ENCODE data around the gene KCNN4.

Gene KCNN4

DNA sequence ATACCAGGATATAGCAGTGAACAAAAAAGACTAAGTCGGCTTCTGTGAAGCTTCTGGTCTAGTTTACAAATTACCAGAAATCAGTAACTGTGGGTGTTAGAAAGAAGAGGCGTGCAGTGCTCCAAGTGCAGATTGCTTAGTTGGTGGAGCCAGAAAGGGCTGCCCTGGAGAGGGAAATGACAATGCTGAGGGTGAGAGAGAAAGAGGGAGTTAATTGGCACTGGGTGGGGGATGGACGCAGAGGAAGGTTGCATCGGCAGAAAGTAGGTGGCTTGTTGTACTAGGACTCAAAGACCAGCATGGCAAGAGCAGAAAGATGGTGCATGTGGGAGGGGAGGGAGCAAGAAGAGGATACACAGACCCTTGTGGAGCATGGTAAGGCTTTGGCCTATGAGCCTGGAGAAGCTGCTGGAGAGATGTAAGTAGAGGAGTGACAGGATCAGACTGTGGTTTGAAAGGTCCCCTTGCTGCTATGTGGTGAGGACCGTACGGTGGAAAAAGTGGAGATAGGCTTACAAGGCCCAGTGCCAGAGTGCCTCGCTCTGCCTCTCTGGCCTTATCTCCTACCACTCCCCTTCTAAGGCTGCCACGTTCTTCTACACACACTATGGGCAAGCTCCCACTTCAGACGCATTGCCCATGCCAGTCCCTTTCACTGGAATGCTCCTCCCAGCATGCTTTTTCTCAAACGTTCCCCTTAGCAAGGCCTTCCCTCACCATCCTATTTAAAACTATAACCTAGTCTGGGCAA lies 39.5 kb downstream of the KCNN4 start:
- 89% methylated on average over 10 of the region's 10 CpGs for WGBS
- Histone ChIP-seq H3K4me1 (ENCODE audit: insufficient read depth, low read length) (no peaks in the 10 kb centered on the region), H3K27ac (ENCODE audit: low read depth, low read length) (no peak overlapping the region), H3K9me3 (ENCODE audit: insufficient read depth, low read depth, low read length) (no peaks in the 10 kb centered on the region), H3K36me3 (ENCODE audit: insufficient read depth, low read length) (peaks cover 87% of the 10 kb centered on the region), H3K9ac (ENCODE audit: low read depth, low read length) (no peak overlapping the region), H3K4me3 (ENCODE audit: low read length) (no peak overlapping the region), H3K27me3 (ENCODE audit: insufficient read depth, low read length) (no peaks in the 10 kb centered on the region)

DNA sequence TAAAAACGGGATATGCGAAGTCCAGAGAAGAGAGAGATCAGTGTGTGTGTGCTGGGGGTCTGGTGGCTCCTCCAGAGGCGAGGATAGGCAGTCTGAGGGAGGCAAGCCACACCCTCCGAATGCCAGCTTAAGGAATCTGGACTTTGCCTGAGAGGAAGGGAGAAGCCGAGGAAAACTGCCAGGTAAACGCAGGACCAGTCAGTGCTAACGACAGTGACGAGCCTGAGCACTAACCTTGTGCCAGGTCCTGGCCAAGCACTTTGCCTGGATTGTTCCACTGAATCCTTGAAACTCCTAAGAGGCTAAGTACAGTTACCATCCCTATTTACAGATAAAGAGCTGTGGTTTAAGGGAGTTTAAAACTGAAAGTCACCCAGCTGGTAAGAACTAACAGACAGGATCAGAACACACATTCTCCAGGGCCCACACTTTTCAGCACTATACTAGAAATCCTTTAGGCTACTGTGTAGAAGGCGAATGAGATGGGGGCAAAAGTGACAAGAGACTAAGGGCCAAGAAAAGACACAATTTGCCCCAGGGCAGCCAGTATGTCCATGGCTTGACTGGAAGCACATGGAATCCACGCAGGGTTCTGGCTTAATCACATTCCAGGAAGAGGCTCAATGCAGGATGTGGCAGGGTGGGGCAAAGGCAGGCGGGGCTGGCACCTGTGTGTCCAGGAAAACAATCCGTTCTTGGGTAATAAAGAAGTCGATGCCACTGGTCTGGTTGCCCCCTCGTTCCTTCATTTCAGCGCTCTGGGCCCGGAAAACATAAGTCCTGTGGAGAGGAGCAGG lies 41.1 kb downstream of the KCNN4 start:
- Histone ChIP-seq H3K9me3 (ENCODE audit: insufficient read depth, low read depth, low read length) (no peaks in the 10 kb centered on the region), H3K9ac (ENCODE audit: low read depth, low read length) (no peak overlapping the region), H3K4me1 (ENCODE audit: insufficient read depth, low read length) (no peaks in the 10 kb centered on the region), H3K27me3 (ENCODE audit: insufficient read depth, low read length) (no peaks in the 10 kb centered on the region), H3K4me3 (ENCODE audit: low read length) (no peak overlapping the region), H3K36me3 (ENCODE audit: insufficient read depth, low read length) (peaks cover 90% of the 10 kb centered on the region), H3K27ac (ENCODE audit: low read depth, low read length) (no peak overlapping the region)
- WGBS, result 88% methylated on average over 16 of the region's 16 CpGs

DNA sequence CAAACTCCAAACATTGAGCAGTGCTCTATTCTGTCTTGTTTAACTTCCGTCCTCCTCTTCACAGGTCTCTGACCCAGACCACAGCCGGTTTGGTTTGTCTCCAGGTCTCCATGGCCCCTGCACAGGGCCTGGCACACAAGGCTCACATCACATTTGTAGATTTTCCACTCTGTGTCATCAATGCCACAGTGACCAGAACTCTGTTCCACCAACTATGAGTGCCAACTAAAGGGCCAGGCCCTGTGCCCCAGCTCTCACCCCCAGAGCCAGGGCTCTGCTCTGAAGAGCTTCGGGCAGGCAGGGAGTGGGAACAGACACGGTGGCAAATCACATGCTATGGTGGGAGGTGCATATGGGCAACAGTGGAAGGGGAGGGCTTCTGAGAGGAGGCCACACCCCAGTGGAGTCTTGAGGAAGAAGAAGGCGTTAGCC lies 42.0 kb downstream of the KCNN4 start:
- Histone ChIP-seq H3K27me3 (ENCODE audit: insufficient read depth, low read length) (no peaks in the 10 kb centered on the region), H3K4me3 (ENCODE audit: low read length) (no peak overlapping the region), H3K27ac (ENCODE audit: low read depth, low read length) (no peak overlapping the region), H3K9ac (ENCODE audit: low read depth, low read length) (no peak overlapping the region), H3K4me1 (ENCODE audit: insufficient read depth, low read length) (no peaks in the 10 kb centered on the region), H3K36me3 (ENCODE audit: insufficient read depth, low read length) (peaks cover 86% of the 10 kb centered on the region), H3K9me3 (ENCODE audit: insufficient read depth, low read depth, low read length) (no peaks in the 10 kb centered on the region)
- 77% methylated on average over 5 of the region's 5 CpGs for WGBS

DNA sequence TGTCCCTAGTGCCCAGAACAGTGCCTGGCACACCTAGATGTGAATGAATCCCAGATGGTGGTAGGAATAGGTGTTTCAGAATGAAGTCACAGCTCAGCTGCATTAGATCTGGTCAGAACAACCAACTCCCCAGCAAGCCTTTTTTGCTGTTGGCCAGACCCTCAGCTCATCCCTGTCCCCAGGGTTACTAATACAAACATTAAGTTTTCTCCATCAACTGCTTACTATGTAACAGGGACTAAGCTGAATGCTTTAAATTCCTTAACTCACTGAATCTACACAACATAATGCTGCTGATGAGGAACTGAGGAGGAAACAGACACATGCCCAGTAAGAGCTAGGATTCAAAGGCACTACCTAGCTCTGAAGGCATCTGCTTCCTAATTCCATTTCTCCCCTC lies 44.8 kb downstream of the KCNN4 start:
- Histone ChIP-seq H3K36me3 (ENCODE audit: insufficient read depth, low read length) (peaks cover 88% of the 10 kb centered on the region), H3K9ac (ENCODE audit: low read depth, low read length) (no peak overlapping the region), H3K27me3 (ENCODE audit: insufficient read depth, low read length) (no peaks in the 10 kb centered on the region), H3K4me3 (ENCODE audit: low read length) (no peak overlapping the region), H3K4me1 (ENCODE audit: insufficient read depth, low read length) (no peaks in the 10 kb centered on the region), H3K9me3 (ENCODE audit: insufficient read depth, low read depth, low read length) (no peaks in the 10 kb centered on the region), H3K27ac (ENCODE audit: low read depth, low read length) (no peak overlapping the region)

DNA sequence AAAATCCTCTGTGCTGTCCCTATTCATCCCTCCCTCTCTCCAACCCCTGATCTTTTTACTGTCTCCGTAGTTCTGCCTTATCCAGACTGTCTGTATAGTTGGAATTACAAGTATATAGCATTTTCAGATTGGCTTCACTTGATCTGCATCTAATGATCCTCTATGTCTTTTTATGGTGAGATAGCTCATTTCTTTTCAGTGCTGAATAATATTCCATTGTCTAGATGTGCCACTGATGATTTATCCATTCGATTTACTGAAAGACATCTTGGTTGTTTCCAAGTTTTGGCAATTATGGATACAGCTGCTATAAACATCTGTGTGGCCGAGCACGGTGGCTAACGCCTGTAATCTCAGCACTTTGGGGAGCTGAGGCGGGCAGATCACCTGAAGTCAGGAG lies 45.8 kb downstream of the KCNN4 start:
- no peaks in the 10 kb centered on the region for H3K4me1 ChIP-seq (ENCODE audit: insufficient read depth, low read length)
- no peak overlapping the region for H3K9ac ChIP-seq (ENCODE audit: low read depth, low read length)
- no peak overlapping the region for H3K4me3 ChIP-seq (ENCODE audit: low read length)
- H3K36me3 ChIP-seq (ENCODE audit: insufficient read depth, low read length), result peaks cover 83% of the 10 kb centered on the region
- no peak overlapping the region for H3K27ac ChIP-seq (ENCODE audit: low read depth, low read length)
- WGBS, result 95% methylated on average over 6 of the region's 6 CpGs
- H3K27me3 ChIP-seq (ENCODE audit: insufficient read depth, low read length), result no peaks in the 10 kb centered on the region
- no peaks in the 10 kb centered on the region for H3K9me3 ChIP-seq (ENCODE audit: insufficient read depth, low read depth, low read length)

DNA sequence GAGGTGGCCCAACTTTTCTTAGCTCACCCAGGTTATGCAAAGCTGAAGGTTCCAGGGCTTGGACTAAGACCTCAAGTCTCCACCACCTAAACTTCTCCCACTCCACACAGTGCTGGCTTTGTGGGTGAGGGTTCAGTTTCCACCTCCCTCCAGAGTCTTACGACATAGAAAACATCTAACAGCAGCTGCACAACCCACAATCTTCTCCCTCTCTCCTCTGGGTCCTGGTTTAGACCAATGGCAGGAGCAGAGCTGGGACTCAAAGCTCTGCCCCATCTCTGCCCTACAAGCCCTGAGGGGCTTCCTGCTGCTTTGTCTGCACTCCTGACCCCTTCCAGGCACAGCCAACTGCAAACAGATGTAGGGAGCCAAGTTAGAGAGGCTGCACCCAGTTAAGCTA lies 48.9 kb downstream of the KCNN4 start:
- H3K9ac ChIP-seq (ENCODE audit: low read depth, low read length), result no peak overlapping the region
- no peak overlapping the region for H3K27ac ChIP-seq (ENCODE audit: low read depth, low read length)
- H3K27me3 ChIP-seq (ENCODE audit: insufficient read depth, low read length), result no peaks in the 10 kb centered on the region
- no peak overlapping the region for H3K4me3 ChIP-seq (ENCODE audit: low read length)
- H3K36me3 ChIP-seq (ENCODE audit: insufficient read depth, low read length), result peaks cover 63% of the 10 kb centered on the region
- 91% methylated on average over 1 of the region's 1 CpG for WGBS
- H3K9me3 ChIP-seq (ENCODE audit: insufficient read depth, low read depth, low read length), result no peaks in the 10 kb centered on the region
- H3K4me1 ChIP-seq (ENCODE audit: insufficient read depth, low read length), result no peaks in the 10 kb centered on the region

DNA sequence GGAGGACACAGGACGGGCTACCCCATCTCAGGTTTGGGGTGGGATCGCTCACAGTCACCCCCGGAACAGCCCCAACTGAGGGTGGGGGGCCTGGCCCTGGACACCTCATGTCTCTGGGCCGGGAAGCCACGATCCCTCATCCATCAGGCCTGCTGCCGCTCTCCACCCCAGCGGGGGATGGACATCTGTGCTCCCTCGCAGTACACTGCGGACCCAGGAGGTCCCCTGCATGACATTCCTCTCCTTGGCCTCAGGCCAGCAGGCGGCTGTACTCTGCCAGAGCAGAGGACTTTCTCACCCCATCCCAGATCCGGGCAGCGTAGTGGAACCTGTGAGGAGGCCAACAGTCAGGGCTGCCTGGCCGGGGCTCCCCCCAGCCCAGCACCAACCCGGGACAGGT lies 49.4 kb downstream of the KCNN4 start:
- 95% methylated on average over 14 of the region's 14 CpGs for WGBS
- Histone ChIP-seq H3K27me3 (ENCODE audit: insufficient read depth, low read length) (no peaks in the 10 kb centered on the region), H3K36me3 (ENCODE audit: insufficient read depth, low read length) (peaks cover 58% of the 10 kb centered on the region), H3K9ac (ENCODE audit: low read depth, low read length) (no peak overlapping the region), H3K27ac (ENCODE audit: low read depth, low read length) (no peak overlapping the region), H3K9me3 (ENCODE audit: insufficient read depth, low read depth, low read length) (no peaks in the 10 kb centered on the region), H3K4me1 (ENCODE audit: insufficient read depth, low read length) (no peaks in the 10 kb centered on the region), H3K4me3 (ENCODE audit: low read length) (no peak overlapping the region)

DNA sequence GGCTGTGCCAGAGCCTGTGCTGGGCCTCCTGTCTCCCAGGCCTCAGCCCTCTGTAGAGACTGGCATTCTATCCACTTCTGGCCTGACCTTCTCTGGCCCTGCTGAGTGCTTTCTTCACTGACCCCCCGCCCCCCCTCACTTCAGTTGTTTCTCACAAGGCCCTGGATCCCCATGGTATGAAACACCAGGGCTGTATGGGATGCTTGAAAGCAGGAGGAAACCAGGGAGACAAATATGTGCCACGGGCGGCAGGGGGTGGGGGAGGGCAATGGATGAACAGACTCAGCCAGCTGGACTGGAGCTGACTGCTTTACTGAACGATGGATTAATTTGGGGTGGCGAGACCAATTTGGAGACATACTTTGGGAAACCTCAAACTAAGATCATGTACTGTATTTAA lies 50.9 kb downstream of the KCNN4 start:
- H3K4me3 ChIP-seq (ENCODE audit: low read length), result no peak overlapping the region
- H3K27ac ChIP-seq (ENCODE audit: low read depth, low read length), result no peak overlapping the region
- H3K9me3 ChIP-seq (ENCODE audit: insufficient read depth, low read depth, low read length), result no peaks in the 10 kb centered on the region
- H3K36me3 ChIP-seq (ENCODE audit: insufficient read depth, low read length), result peaks cover 47% of the 10 kb centered on the region
- H3K9ac ChIP-seq (ENCODE audit: low read depth, low read length), result no peak overlapping the region
- no peaks in the 10 kb centered on the region for H3K27me3 ChIP-seq (ENCODE audit: insufficient read depth, low read length)
- WGBS, result 93% methylated on average over 5 of the region's 5 CpGs
- H3K4me1 ChIP-seq (ENCODE audit: insufficient read depth, low read length), result no peaks in the 10 kb centered on the region

DNA sequence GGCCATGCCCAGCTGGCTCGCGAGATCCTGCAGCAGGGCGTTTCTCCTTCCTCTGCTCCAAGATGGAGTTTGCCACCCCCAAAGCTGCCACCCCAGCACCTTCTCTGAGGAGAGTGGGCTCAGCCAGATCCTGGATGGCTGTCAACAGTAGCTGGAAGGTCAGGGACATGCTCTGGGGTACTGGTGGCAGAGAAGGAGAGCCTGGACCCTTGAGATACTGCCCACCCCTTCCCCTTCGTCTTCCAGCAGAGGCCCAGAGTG lies 53.2 kb downstream of the KCNN4 start:
- H3K4me1 ChIP-seq (ENCODE audit: insufficient read depth, low read length), result no peaks in the 10 kb centered on the region
- no peak overlapping the region for H3K4me3 ChIP-seq (ENCODE audit: low read length)
- H3K9me3 ChIP-seq (ENCODE audit: insufficient read depth, low read depth, low read length), result no peaks in the 10 kb centered on the region
- H3K27me3 ChIP-seq (ENCODE audit: insufficient read depth, low read length), result no peaks in the 10 kb centered on the region
- WGBS, result 92% methylated on average over 4 of the region's 4 CpGs
- H3K27ac ChIP-seq (ENCODE audit: low read depth, low read length), result no peak overlapping the region
- no peak overlapping the region for H3K9ac ChIP-seq (ENCODE audit: low read depth, low read length)
- peaks cover 27% of the 10 kb centered on the region for H3K36me3 ChIP-seq (ENCODE audit: insufficient read depth, low read length)

DNA sequence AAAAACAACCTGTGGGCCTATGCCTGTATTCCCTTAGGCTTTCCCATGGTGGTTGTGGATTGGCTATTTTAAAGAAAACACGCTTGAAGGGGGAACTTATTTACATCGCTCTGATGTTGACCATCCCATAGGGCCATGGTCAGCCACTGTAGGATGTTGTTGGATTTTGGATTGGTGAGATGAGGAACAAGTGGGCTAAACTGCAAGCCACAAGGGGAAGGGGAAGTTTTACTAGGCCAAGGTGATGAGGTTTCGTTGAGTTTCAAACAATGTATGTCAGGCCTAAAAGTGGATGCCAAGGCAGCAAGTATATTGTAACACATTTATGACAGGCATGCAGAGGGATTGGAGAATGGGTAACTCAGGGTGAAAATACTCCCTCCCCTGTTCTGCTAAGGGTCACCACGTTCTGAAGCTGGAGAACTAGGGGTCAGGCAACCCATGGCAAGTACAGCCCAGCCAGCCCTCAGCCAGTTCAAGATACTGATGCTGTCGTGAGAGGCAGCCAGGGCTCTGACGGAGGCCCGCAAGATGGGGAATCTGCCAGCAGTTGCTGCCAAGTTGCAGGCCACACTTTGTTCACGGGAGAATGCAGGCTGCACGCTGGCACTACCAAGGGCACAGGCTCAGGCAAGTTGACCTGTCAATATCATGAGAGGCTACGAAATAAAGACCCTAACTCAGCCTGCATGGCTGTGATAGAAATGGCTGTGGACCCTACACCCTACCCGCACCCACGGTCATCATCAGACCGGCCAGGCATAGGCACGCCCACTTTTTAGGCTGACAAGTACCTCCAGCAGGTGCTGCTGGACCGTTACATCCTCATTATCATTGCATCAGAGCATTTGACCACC lies 53.8 kb downstream of the KCNN4 start:
- no peak overlapping the region for H3K9ac ChIP-seq (ENCODE audit: low read depth, low read length)
- H3K27ac ChIP-seq (ENCODE audit: low read depth, low read length), result no peak overlapping the region
- H3K27me3 ChIP-seq (ENCODE audit: insufficient read depth, low read length), result no peaks in the 10 kb centered on the region
- peaks cover 21% of the 10 kb centered on the region for H3K36me3 ChIP-seq (ENCODE audit: insufficient read depth, low read length)
- H3K9me3 ChIP-seq (ENCODE audit: insufficient read depth, low read depth, low read length), result no peaks in the 10 kb centered on the region
- H3K4me1 ChIP-seq (ENCODE audit: insufficient read depth, low read length), result no peaks in the 10 kb centered on the region
- 87% methylated on average over 15 of the region's 15 CpGs for WGBS
- H3K4me3 ChIP-seq (ENCODE audit: low read length), result no peak overlapping the region

DNA sequence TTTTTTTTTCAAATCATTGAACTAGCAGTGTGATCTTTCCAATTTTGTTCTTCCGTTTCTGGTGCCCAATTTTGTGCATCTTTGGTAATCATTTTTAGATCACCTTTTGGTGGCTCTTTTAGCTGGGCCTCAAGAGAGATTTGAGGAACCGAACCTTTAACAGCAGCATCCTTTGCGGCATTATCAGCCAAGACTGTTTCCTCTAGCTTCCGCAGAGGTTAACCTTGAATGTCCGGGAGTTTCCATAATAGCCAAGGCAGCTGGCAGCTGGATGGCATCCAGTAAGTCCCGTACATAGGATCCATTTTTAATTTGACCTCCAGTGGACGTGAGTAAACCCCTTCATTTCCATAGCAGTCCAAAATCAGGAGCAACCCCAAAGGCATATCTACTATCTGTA lies 55.3 kb downstream of the KCNN4 start:
- no peak overlapping the region for H3K9ac ChIP-seq (ENCODE audit: low read depth, low read length)
- H3K27ac ChIP-seq (ENCODE audit: low read depth, low read length), result no peak overlapping the region
- H3K9me3 ChIP-seq (ENCODE audit: insufficient read depth, low read depth, low read length), result no peaks in the 10 kb centered on the region
- 87% methylated on average over 7 of the region's 7 CpGs for WGBS
- H3K4me3 ChIP-seq (ENCODE audit: low read length), result no peak overlapping the region
- no peaks in the 10 kb centered on the region for H3K4me1 ChIP-seq (ENCODE audit: insufficient read depth, low read length)
- H3K27me3 ChIP-seq (ENCODE audit: insufficient read depth, low read length), result no peaks in the 10 kb centered on the region
- 0 out of 2 replicates have a peak, but pooled peaks cover 9% of the 10 kb centered on the region for H3K36me3 ChIP-seq (ENCODE audit: insufficient read depth, low read length)
